HuH-7.5 (cell line): ENCODE data around the gene LHX5.

Source experiments
- DNase-seq: peaks from one replicate; pipeline ENCODE4 v3.0.0; 2011; ENCODE audit warnings: low spot score

Gene LHX5

GRCh38 chr12:113477842-113478215 lies 6.2 kb upstream of the LHX5 start:
- DNase-seq: no peak

- no peak for DNase-seq
These were observed 5.6 kb upstream of the LHX5 start for GRCh38 chr12:113477171-113477841.

GRCh38 chr12:113476176-113476986 lies 4.7 kb upstream of the LHX5 start:
- DNase-seq: no peak

GRCh38 chr12:113475451-113476175 lies 3.9 kb upstream of the LHX5 start:
- no peak for DNase-seq

GRCh38 chr12:113474635-113475436 lies 3.2 kb upstream of the LHX5 start:
- no peak for DNase-seq

GRCh38 chr12:113473942-113474341 lies 2.3 kb upstream of the LHX5 start:
- no peak for DNase-seq

GRCh38 chr12:113473400-113473799 lies 1.7 kb upstream of the LHX5 start:
- no peak for DNase-seq

- DNase-seq: no peak
These were observed 785 bp upstream of the LHX5 start for GRCh38 chr12:113472191-113473121.

GRCh38 chr12:113470871-113471618 lies 626 bp downstream of the LHX5 start:
- DNase-seq: no peak

GRCh38 chr12:113469949-113470743 lies 1.5 kb downstream of the LHX5 start:
- DNase-seq: no peak

- no peak for DNase-seq
These were observed 2.3 kb downstream of the LHX5 start for GRCh38 chr12:113469224-113469948.

GRCh38 chr12:113468365-113469223 lies 3.1 kb downstream of the LHX5 start:
- DNase-seq: no peak

- no peak for DNase-seq
These were observed 3.9 kb downstream of the LHX5 start for GRCh38 chr12:113467502-113468364.

GRCh38 chr12:113467142-113467501 lies 4.5 kb downstream of the LHX5 start:
- no peak for DNase-seq

GRCh38 chr12:113466454-113467141 lies 5.1 kb downstream of the LHX5 start:
- DNase-seq: no peak

GRCh38 chr12:113465808-113466453 lies 5.7 kb downstream of the LHX5 start:
- DNase-seq: no peak
